BJ (cell line): ENCODE data around the gene TRPC3. TPM values are rescaled to one million over a fixed set of nuclear protein-coding genes. Genes with fewer than 3 reads are reported as not detected.

ENCODE experiments used
- CTCF ChIA-PET: fragments of 350-600 bp; formaldehyde crosslinking; extraction: SDS; loops from one replicate; lab custom pipeline; 2021; ENCODE audit warnings: antibody characterized with exemption, inconsistent platforms; lab: Yijun Ruan, JAX
- POLR2A ChIA-PET: fragments of 300-600 bp; sonication (Branson Sonifier 250); formaldehyde crosslinking; extraction: SDS; loops from one replicate; lab custom pipeline; 2021; ENCODE audit warnings: antibody characterized with exemption; lab: Charles Lee
- DNase-seq: peaks from one replicate; pipeline ENCODE4 v3.0.0-alpha.2; 2011; ENCODE audit warnings: low read depth
- H3K27me3 ChIP-seq: 2 replicates; pipeline ENCODE4 v1.6.0; 2011; ENCODE audit warnings: low read length; ENCODE audit not compliant: control insufficient read depth, insufficient read depth
- H3K36me3 ChIP-seq: 2 replicates; pipeline ENCODE4 v1.5.1; 2011; ENCODE audit warnings: low read length; ENCODE audit not compliant: control insufficient read depth, insufficient read depth
- H3K4me3 ChIP-seq: 2 replicates; pipeline ENCODE4 v1.5.1; 2011; ENCODE audit warnings: low read depth, mild to moderate bottlenecking, control low read depth, low read length
- CTCF ChIP-seq: IDR thresholded peaks from 2 replicates; pipeline ENCODE4 v1.5.1; 2011; ENCODE audit warnings: low read depth, mild to moderate bottlenecking, control low read depth, inconsistent platforms, low read length, moderate library complexity; ENCODE audit not compliant: insufficient read depth
- polyA plus RNA-seq: library from polyadenylated mRNA; depleted of rRNA; stranded (reverse); fragments of >200 nt; gene quantifications from 2 replicates; pipeline ENCODE4 v1.2.3, GENCODE V29; 2011

Gene TRPC3
- polyA plus RNA-seq, 1 experiment, result 0.43 TPM

GRCh38 chr4:121990489-121990888 lies 38.6 kb upstream of the TRPC3 start:
- TF ChIP-seq CTCF, result no peak
- no peaks in the 10 kb centered on the region for H3K27me3 ChIP-seq
- H3K36me3 ChIP-seq, result no peaks in the 10 kb centered on the region
- no peak for DNase-seq
- H3K4me3 ChIP-seq, result no peak overlapping the region
- CTCF ChIA-PET, result no interaction called here
- POLR2A ChIA-PET, result no interaction called here

DNA sequence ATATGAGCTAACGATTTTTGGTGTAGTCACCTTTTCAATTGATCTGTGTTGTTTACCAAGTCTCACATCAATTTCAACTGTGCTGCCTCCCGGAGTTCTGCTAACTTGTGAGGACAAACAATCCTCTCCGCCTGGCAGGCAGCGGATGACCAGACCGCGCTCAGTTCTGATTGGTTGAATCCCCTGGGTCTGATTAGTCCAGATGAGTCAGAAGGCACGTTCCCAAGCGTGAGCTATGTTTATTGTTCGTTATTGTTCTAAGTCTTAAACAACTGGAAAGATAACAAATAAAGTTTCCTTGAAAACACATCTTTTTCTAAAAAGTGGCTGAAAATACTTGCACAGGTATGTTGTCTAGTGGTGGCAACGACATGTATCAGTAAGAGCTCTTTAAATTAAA lies 37.9 kb upstream of the TRPC3 start:
- CTCF ChIA-PET, result interaction anchor here (1.5 kb wide), 1 partner anchor 8 kb away, joined by 6 read pairs; no protein-coding TSS in a partner anchor
- no peak for TF ChIP-seq CTCF
- no peaks in the 10 kb centered on the region for H3K36me3 ChIP-seq
- H3K4me3 ChIP-seq, result no peak overlapping the region
- POLR2A ChIA-PET, result no interaction called here
- no peaks in the 10 kb centered on the region for H3K27me3 ChIP-seq
- DNase-seq, result no peak

- no peak for TF ChIP-seq CTCF
- CTCF ChIA-PET, result interaction anchor here (1.5 kb wide), 1 partner anchor 9 kb away, joined by 6 read pairs; no protein-coding TSS in a partner anchor
Measured at GRCh38 chr4:121988950-121989349, 37.1 kb upstream of the TRPC3 start.

DNA sequence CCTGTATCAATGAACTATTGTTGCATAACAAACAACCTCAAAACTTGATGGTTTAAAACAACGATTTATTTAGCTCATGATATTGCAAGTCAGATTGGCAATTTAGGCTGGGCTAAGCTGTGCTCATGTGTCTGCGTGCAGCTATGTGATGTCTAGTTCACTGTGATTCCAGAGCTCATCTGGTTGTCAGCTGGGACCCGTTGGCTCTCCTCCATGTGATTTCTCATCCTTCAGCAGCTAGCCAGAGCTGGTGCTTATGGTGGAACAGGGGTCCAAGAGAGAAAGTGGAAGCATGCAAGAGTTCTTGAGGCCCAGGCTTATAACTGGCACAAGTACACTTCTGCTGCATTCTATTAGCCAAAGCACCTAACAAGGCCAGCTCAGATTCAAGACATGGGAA lies 28.8 kb upstream of the TRPC3 start:
- DNase-seq, result peak; percentile 34
- CTCF ChIA-PET, result no interaction called here

More at GRCh38 chr4:121988950-121989349, 37.1 kb upstream of the TRPC3 start:
- DNase-seq, result no peak
- H3K36me3 ChIP-seq, result no peaks in the 10 kb centered on the region
- POLR2A ChIA-PET, result no interaction called here
- H3K4me3 ChIP-seq, result no peak overlapping the region
- no peaks in the 10 kb centered on the region for H3K27me3 ChIP-seq

DNA sequence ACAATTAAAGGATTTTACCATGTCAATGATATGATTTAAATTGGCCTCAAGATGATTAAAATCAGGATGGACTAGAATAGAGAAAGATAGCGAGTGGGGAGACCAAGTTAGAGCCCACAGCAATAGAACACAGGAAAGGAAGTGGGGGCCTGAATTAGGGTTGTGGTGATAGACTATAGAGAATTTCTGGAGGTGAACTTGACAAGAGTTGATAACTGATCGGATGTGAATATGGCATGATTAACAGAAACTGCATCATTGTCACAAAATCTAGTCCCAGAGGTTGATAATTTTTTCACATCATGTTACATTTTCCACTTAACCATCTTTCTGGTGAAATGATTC lies 26.3 kb upstream of the TRPC3 start:
- Histone ChIP-seq H3K27me3 (peaks cover 1% of the 10 kb centered on the region; the same call in 1 of the 2 replicates), H3K36me3 (no peaks in the 10 kb centered on the region), H3K4me3 (no peak overlapping the region)
- ChIA-PET CTCF (no interaction called here), POLR2A (no interaction called here)
- no peak for TF ChIP-seq CTCF
- no peak for DNase-seq

More for the DNA sequence above, 28.8 kb upstream of the TRPC3 start:
- no peaks in the 10 kb centered on the region for H3K27me3 ChIP-seq
- TF ChIP-seq CTCF, result no peak
- no peaks in the 10 kb centered on the region for H3K36me3 ChIP-seq
- no peak overlapping the region for H3K4me3 ChIP-seq
- POLR2A ChIA-PET, result no interaction called here
